ENCODE data around the gene DDT.

DDT gene

DNA sequence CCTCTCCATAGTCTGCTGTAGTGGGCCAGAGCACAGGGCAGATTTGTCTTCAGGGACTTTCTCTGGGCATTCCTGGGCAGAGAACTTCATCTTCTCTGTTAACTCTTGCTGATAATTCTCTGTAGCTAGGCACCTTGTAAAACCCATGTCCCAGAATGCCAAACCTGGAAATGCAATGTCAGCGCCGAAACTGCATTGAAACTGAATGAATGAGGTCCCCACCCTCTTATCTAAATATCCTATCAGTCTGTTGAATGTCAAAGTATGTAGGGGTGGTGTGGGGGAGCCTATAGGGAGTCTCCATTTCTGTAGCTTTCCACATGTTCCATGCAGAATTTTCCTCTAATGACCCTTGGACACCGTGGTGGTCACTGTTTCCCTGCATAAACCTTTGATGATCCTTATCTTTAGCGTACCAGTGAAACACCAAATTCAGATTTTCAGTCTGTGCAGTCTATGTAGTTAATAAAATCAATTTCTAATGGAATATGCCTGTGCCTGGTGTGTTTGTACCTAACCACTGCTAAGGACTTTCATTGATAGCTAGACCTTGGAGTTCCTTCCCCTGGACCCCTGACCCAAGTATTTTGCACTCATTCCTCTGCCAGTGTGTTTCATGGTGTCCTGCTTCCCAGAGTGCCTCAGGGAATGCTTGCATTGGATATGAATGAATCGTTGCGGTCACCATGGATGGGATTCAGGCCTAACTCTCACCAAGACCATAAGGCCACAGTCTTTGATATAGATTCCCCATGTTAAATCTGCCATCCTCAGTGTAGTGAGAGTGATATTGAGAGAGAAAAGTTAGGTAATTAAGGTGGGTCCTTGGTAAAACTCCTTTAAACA is 34.4 kb upstream of the DDT start:
- Histone ChIP-seq H3K27ac (ENCODE audit: low read depth, low read length) (no peak overlapping the region), H3K9me2 (replicated peaks; ENCODE audit: insufficient read depth, low read length) (no peaks in the 10 kb centered on the region), H3K27me3 (ENCODE audit: low read length) (no peaks in the 10 kb centered on the region), H3K36me3 (ENCODE audit: low read length) (no peaks in the 10 kb centered on the region), H3K4me2 (ENCODE audit: low read depth, low read length, poor library complexity, severe bottlenecking) (no peak overlapping the region), H2AFZ (ENCODE audit: low read depth, low read length, severe bottlenecking) (no peak overlapping the region), H3F3A (ENCODE audit: insufficient read depth) (peaks cover 9% of the 10 kb centered on the region; the same call in 1 of the 2 replicates), H3K4me3 (ENCODE audit: insufficient read depth, low read length, poor library complexity, severe bottlenecking) (no peak overlapping the region), H3K79me2 (ENCODE audit: insufficient read depth, low read length) (peaks cover 13% of the 10 kb centered on the region), H3K9ac (ENCODE audit: low read length) (no peak overlapping the region), H4K20me1 (ENCODE audit: low read depth, low read length) (no peaks in the 10 kb centered on the region), H3K9me3 (ENCODE audit: insufficient read depth, low read length) (peaks cover 10% of the 10 kb centered on the region; the same call in 1 of the 2 replicates)
- TF ChIP-seq, protein P1, sequence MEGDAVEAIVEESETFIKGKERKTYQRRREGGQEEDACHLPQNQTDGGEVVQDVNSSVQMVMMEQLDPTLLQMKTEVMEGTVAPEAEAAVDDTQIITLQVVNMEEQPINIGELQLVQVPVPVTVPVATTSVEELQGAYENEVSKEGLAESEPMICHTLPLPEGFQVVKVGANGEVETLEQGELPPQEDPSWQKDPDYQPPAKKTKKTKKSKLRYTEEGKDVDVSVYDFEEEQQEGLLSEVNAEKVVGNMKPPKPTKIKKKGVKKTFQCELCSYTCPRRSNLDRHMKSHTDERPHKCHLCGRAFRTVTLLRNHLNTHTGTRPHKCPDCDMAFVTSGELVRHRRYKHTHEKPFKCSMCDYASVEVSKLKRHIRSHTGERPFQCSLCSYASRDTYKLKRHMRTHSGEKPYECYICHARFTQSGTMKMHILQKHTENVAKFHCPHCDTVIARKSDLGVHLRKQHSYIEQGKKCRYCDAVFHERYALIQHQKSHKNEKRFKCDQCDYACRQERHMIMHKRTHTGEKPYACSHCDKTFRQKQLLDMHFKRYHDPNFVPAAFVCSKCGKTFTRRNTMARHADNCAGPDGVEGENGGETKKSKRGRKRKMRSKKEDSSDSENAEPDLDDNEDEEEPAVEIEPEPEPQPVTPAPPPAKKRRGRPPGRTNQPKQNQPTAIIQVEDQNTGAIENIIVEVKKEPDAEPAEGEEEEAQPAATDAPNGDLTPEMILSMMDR (IDR thresholded peaks at IDR 0.05; ENCODE audit: insufficient read depth, low read length, poor library complexity, severe bottlenecking), result no peak
- TF ChIP-seq EZH2phosphoT487 (conservative IDR thresholded peaks at IDR 0.05; ENCODE audit: low read length), result no peak

DNA sequence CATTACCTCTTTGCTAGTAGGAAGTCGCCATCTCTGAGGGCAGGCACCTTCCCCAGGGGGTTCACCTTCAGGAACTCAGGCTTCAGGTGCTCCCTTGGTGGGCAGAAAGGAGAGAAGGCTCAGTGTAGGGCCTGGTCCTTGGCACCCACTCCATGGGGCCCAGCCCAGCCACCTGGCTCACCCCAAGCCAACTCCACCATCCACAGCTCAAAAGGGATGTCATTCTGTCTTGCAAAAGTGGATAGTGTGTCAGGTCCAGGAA is 33.7 kb upstream of the DDT start:
- TF ChIP-seq, protein P1 (IDR thresholded peaks at IDR 0.05; ENCODE audit: insufficient read depth, low read length, poor library complexity, severe bottlenecking), result no peak
- TF ChIP-seq EZH2phosphoT487 (conservative IDR thresholded peaks at IDR 0.05; ENCODE audit: low read length), result no peak
- no peak overlapping the region for H3K9ac ChIP-seq (ENCODE audit: low read length)
- no peaks in the 10 kb centered on the region for H3K27me3 ChIP-seq (ENCODE audit: low read length)
- H2AFZ ChIP-seq (ENCODE audit: low read depth, low read length, severe bottlenecking), result no peak overlapping the region
- no peak overlapping the region for H3K4me3 ChIP-seq (ENCODE audit: insufficient read depth, low read length, poor library complexity, severe bottlenecking)
- H3K36me3 ChIP-seq (ENCODE audit: low read length), result no peaks in the 10 kb centered on the region
- H3F3A ChIP-seq (ENCODE audit: insufficient read depth), result 0 out of 2 replicates have a peak, but pooled peaks cover 9% of the 10 kb centered on the region
- H3K9me3 ChIP-seq (ENCODE audit: insufficient read depth, low read length), result peaks cover 10% of the 10 kb centered on the region; the same call in 1 of the 2 replicates
- no peaks in the 10 kb centered on the region for H3K9me2 ChIP-seq (replicated peaks; ENCODE audit: insufficient read depth, low read length)
- H3K4me2 ChIP-seq (ENCODE audit: low read depth, low read length, poor library complexity, severe bottlenecking), result no peak overlapping the region
- peaks cover 13% of the 10 kb centered on the region for H3K79me2 ChIP-seq (ENCODE audit: insufficient read depth, low read length)
- no peak overlapping the region for H3K27ac ChIP-seq (ENCODE audit: low read depth, low read length)
- H4K20me1 ChIP-seq (ENCODE audit: low read depth, low read length), result no peaks in the 10 kb centered on the region

DNA sequence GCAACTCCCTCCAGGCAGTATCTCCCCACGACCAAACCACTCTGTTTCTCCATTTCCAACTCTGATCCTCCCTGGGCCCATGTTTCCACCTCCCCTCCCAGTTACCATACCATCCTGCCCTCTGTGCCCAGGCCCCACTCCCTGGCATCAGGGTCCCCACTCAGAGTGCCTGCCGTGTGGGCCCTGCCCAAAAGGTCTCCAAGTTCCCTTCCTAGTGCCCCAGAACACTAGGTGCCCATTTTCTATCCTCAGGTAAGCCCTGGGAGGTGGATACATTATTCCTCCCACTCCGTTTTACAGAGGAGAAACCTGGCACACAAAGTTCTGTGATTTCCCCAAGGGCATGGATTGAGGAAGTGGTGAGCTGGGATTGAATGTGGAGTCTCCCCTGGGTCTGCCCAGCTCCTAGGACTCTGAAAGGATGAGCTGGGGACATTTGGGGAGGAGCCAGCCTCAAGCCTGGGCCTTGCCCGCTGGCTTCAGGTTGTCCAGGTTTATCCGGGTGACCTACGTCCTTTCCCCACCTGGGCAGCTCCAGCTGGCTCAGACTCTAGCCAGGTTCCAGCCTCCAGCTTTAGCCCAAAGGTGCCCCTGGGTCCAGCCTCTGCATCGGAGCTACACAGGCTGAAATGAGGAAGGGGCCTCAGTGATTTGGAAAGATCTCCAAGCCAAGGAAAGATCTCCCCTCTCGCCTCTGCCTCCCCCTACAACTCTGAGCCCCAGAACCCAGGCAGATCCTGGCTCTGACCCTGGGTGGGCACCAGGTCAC is 33.2 kb upstream of the DDT start:
- peaks cover 10% of the 10 kb centered on the region for H3K79me2 ChIP-seq (ENCODE audit: insufficient read depth, low read length)
- H3K4me2 ChIP-seq (ENCODE audit: low read depth, low read length, poor library complexity, severe bottlenecking), result no peak overlapping the region
- H3K9me2 ChIP-seq (replicated peaks; ENCODE audit: insufficient read depth, low read length), result no peaks in the 10 kb centered on the region
- no peak overlapping the region for H2AFZ ChIP-seq (ENCODE audit: low read depth, low read length, severe bottlenecking)
- 0 out of 2 replicates have a peak, but pooled peaks cover 9% of the 10 kb centered on the region for H3F3A ChIP-seq (ENCODE audit: insufficient read depth)
- H3K27ac ChIP-seq (ENCODE audit: low read depth, low read length), result no peak overlapping the region
- TF ChIP-seq EZH2phosphoT487 (conservative IDR thresholded peaks at IDR 0.05; ENCODE audit: low read length), result no peak
- TF ChIP-seq, protein P1 (IDR thresholded peaks at IDR 0.05; ENCODE audit: insufficient read depth, low read length, poor library complexity, severe bottlenecking), result no peak
- no peaks in the 10 kb centered on the region for H4K20me1 ChIP-seq (ENCODE audit: low read depth, low read length)
- H3K9me3 ChIP-seq (ENCODE audit: insufficient read depth, low read length), result peaks cover 10% of the 10 kb centered on the region; the same call in 1 of the 2 replicates
- H3K36me3 ChIP-seq (ENCODE audit: low read length), result no peaks in the 10 kb centered on the region
- no peak overlapping the region for H3K4me3 ChIP-seq (ENCODE audit: insufficient read depth, low read length, poor library complexity, severe bottlenecking)
- H3K27me3 ChIP-seq (ENCODE audit: low read length), result no peaks in the 10 kb centered on the region
- no peak overlapping the region for H3K9ac ChIP-seq (ENCODE audit: low read length)

All from SU-DHL-6 (cell line).